HepG2 (cell line): ENCODE measurements around the gene PRKCB. TPM values are rescaled to one million over a fixed set of nuclear protein-coding genes. Genes with fewer than 3 reads are reported as not detected.

Source experiments
- FOSL2 ChIP-seq: sonication (generic); formaldehyde crosslinking; IDR thresholded peaks from 2 replicates; pipeline ENCODE4 v1.4.0; 2020; ENCODE audit warnings: missing genetic modification reagents
- GMEB2 ChIP-seq: IDR thresholded peaks from 2 replicates; pipeline ENCODE4 v1.6.1; 2016; ENCODE audit warnings: missing biosample characterization, missing genetic modification reagents, low read depth
- SMAD9 ChIP-seq: sonication (generic); formaldehyde crosslinking; IDR thresholded peaks from 2 replicates; pipeline ENCODE4 v1.5.1; 2020; ENCODE audit warnings: mild to moderate bottlenecking, missing genetic modification reagents
- ZBTB49 ChIP-seq: sonication (generic); formaldehyde crosslinking; IDR thresholded peaks from 2 replicates; pipeline ENCODE4 v1.4.0; 2020; ENCODE audit warnings: missing genetic modification reagents, borderline replicate concordance
- ZNF407 ChIP-seq: sonication (generic); formaldehyde crosslinking; IDR thresholded peaks from one replicate; pipeline ENCODE4 v1.5.1; 2020; ENCODE audit warnings: mild to moderate bottlenecking, missing genetic modification reagents; ENCODE audit errors: not compliant biosample characterization
- ZNF563 ChIP-seq: sonication (generic); formaldehyde crosslinking; IDR thresholded peaks from 2 replicates; pipeline ENCODE4 v1.8.0; 2022; ENCODE audit warnings: mild to moderate bottlenecking, moderate library complexity, missing genetic modification reagents
- ZNF784 ChIP-seq: sonication (generic); formaldehyde crosslinking; IDR thresholded peaks from 2 replicates; pipeline ENCODE4 v1.5.1; 2020; ENCODE audit warnings: missing genetic modification reagents, mild to moderate bottlenecking, borderline replicate concordance
- ZNF816 ChIP-seq: sonication (generic); formaldehyde crosslinking; IDR thresholded peaks from 2 replicates; pipeline ENCODE4 v1.8.0; 2022; ENCODE audit warnings: missing genetic modification reagents, mild to moderate bottlenecking, borderline replicate concordance
- polyA plus RNA-seq, 8 experiments: library from polyadenylated mRNA; depleted of rRNA in 3 of 8; stranded (reverse) in 7 of 8; unstranded in 1 of 8; fragments of >200 nt; fragmentation: Illumina TruSeq in 4 of 8; extraction: Trizol in 4 of 8; gene quantifications; 2 replicates each; pipeline versions ENCODE4 v1.2.1 to v1.2.3, GENCODE V29; 2011 to 2016; ENCODE audit warnings: low read depth in 4 of 8, missing spikeins in 1 of 8, mixed read lengths in 1 of 8; ENCODE audit not compliant: insufficient read depth in 1 of 8
- total RNA-seq, 5 experiments: library from RNA; depleted of rRNA; stranded (reverse); fragments of >200 nt; fragmentation: Illumina TruSeq; extraction: Trizol; gene quantifications; 2 replicates each; pipeline ENCODE4 v1.2.3, GENCODE V29; 2016; ENCODE audit warnings: low read depth in 1 of 5

The PRKCB gene
- total and polyA plus RNA-seq, 2 of the 13 experiments (the other 11 are each of a cell fraction or from before 2014, with no cell fraction given): 0.01 TPM; not detected in 1

GRCh38 chr16:24046442-24046841 is 210.7 kb downstream of the PRKCB start (continued):
- TF ChIP-seq ZNF407 (CRISPR knock-in tag) (no peak), ZBTB49 (CRISPR knock-in tag) (no peak), ZNF816 (no peak), ZNF784 (CRISPR knock-in tag) (no peak), FOSL2 (CRISPR knock-in tag) (no peak), SMAD9 (CRISPR knock-in tag) (no peak), ZNF563 (CRISPR knock-in tag) (no peak), GMEB2 (CRISPR knock-in tag) (no peak)
